Endodermal cell (in vitro differentiated cells): ENCODE results near the gene ARHGEF3. TPM values are rescaled to one million over a fixed set of nuclear protein-coding genes. Genes with fewer than 3 reads are reported as not detected.
A peak's percentile ranks its signal among the peaks of the same experiment; 100 is the strongest.

Experiments used
- DNase-seq: peaks from one replicate; pipeline ENCODE4 v3.0.0-alpha.2; 2017
- H3K27ac ChIP-seq: 2 replicates; pipeline ENCODE4 v1.5.1; 2013; ENCODE audit warnings: mild to moderate bottlenecking, low read depth, low read length, moderate library complexity
- H3K27me3 ChIP-seq: 2 replicates; pipeline ENCODE4 v1.6.1; 2013; ENCODE audit warnings: mild to moderate bottlenecking, low read length, moderate library complexity; ENCODE audit not compliant: insufficient read depth, control insufficient read depth, poor library complexity, severe bottlenecking
- H3K36me3 ChIP-seq: 2 replicates; pipeline ENCODE4 v1.7.0; 2013; ENCODE audit warnings: mild to moderate bottlenecking, low read length, moderate library complexity; ENCODE audit not compliant: control insufficient read depth, insufficient read depth
- H3K4me1 ChIP-seq: one replicate; pipeline ENCODE4 v1.7.0; 2013; ENCODE audit warnings: low read length; ENCODE audit not compliant: control insufficient read depth, insufficient read depth
- H3K4me3 ChIP-seq: 2 replicates; pipeline ENCODE4 v1.5.1; 2013; ENCODE audit warnings: mild to moderate bottlenecking, low read length, moderate library complexity
- H3K9ac ChIP-seq: 2 replicates; pipeline ENCODE4 v1.6.1; 2013; ENCODE audit warnings: mild to moderate bottlenecking, low read length, moderate library complexity; ENCODE audit not compliant: poor library complexity, severe bottlenecking; ENCODE audit errors: extremely low read depth
- H3K9me3 ChIP-seq: 2 replicates; pipeline ENCODE4 v1.6.1; 2013; ENCODE audit warnings: mild to moderate bottlenecking, low read length, moderate library complexity; ENCODE audit not compliant: control insufficient read depth
- H3K27ac Mint-ChIP-seq: 2 replicates; pipeline ENCODE4 v1.8.0; 2020; ENCODE audit warnings: mixed read lengths
- H3K27me3 Mint-ChIP-seq: 2 replicates; pipeline ENCODE4 v1.8.0; 2021; ENCODE audit warnings: mild to moderate bottlenecking, mixed read lengths; ENCODE audit not compliant: insufficient read depth
- H3K36me3 Mint-ChIP-seq: 2 replicates; pipeline ENCODE4 v1.8.0; 2020; ENCODE audit warnings: low read depth, mixed read lengths
- H3K4me1 Mint-ChIP-seq: 2 replicates; pipeline ENCODE4 v1.8.0; 2020; ENCODE audit warnings: mixed read lengths
- H3K4me3 Mint-ChIP-seq: 2 replicates; pipeline ENCODE4 v1.8.0; 2020; ENCODE audit warnings: mild to moderate bottlenecking, moderate library complexity, mixed read lengths
- H3K9me3 Mint-ChIP-seq: 2 replicates; pipeline ENCODE4 v1.8.0; 2020; ENCODE audit warnings: mild to moderate bottlenecking, mixed read lengths
- WGBS, 2 experiments: methylation state at CpG; one replicate each; pipeline versions ENCODE4 v1.1.5 to v1.1.7; 2013; ENCODE audit warnings: missing lambda C conversion rate in 2 of 2, mixed read lengths in 1 of 2; ENCODE audit not compliant: insufficient coverage in 1 of 2, insufficient read length in 1 of 2; 5-methylcytosine and 5-hydroxymethylcytosine counted together
- total RNA-seq, 2 donors: library from RNA; stranded (reverse); fragmentation: NEBNext Ultra II Directional in 1 of 2; extraction: Animal tissue kit (Norgen Biotek cat#: 25700) in 1 of 2; gene quantifications; 2 replicates in 1 of 2; 3 replicates in 1 of 2; pipeline ENCODE4 v1.2.1, GENCODE V29; 2021
- TF ChIP-seq, protein P1 (sequence below): fragments of 200-600 bp; sonication (generic); conservative IDR thresholded peaks from 2 replicates; pipeline ENCODE4 v1.5.0; 2021; ENCODE audit warnings: antibody characterized with exemption, mild to moderate bottlenecking

The ARHGEF3 gene
- total RNA-seq, 2 donors from 2014 or later, result 12.7 to 14.1 TPM

DNA sequence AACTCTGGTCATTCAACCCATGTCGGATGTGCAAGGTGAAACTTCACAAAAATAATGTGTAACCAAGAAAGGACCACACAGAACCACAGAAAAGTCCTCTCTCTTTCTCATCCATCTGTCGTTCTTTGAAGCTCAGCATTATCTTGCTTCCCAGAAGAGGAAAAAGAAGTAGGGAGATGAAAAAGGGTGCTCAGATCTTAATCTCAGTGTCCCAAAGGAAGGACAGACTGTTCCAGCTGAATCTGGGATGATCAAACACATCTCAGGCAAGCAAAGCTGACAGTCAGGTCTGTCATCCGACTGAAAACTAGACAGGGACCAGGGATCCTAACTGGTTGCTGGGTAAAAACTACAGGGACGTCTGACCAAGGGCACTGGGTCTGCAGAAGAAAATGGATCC is 16.2 kb downstream of the ARHGEF3 start:
- no peaks in the 10 kb centered on the region for H3K9me3 Mint-ChIP-seq
- Histone ChIP-seq H3K9ac (no peak overlapping the region), H3K36me3 (no peaks in the 10 kb centered on the region), H3K4me3 (no peak overlapping the region), H3K27me3 (no peaks in the 10 kb centered on the region), H3K27ac (no peak overlapping the region), H3K4me1 (peaks cover 40% of the 10 kb centered on the region), H3K9me3 (no peaks in the 10 kb centered on the region)
- peaks cover 58% of the 10 kb centered on the region for H3K4me1 Mint-ChIP-seq
- TF ChIP-seq, protein P1, sequence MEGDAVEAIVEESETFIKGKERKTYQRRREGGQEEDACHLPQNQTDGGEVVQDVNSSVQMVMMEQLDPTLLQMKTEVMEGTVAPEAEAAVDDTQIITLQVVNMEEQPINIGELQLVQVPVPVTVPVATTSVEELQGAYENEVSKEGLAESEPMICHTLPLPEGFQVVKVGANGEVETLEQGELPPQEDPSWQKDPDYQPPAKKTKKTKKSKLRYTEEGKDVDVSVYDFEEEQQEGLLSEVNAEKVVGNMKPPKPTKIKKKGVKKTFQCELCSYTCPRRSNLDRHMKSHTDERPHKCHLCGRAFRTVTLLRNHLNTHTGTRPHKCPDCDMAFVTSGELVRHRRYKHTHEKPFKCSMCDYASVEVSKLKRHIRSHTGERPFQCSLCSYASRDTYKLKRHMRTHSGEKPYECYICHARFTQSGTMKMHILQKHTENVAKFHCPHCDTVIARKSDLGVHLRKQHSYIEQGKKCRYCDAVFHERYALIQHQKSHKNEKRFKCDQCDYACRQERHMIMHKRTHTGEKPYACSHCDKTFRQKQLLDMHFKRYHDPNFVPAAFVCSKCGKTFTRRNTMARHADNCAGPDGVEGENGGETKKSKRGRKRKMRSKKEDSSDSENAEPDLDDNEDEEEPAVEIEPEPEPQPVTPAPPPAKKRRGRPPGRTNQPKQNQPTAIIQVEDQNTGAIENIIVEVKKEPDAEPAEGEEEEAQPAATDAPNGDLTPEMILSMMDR, result no peak
- WGBS, 2 experiments, result 92 to 100% methylated on average over 2 to 4 of the region's 4 CpGs
- H3K4me3 Mint-ChIP-seq, result no peak overlapping the region
- no peak overlapping the region for H3K27ac Mint-ChIP-seq
- no peaks in the 10 kb centered on the region for H3K36me3 Mint-ChIP-seq
- no peaks in the 10 kb centered on the region for H3K27me3 Mint-ChIP-seq
- DNase-seq, result no peak

DNA sequence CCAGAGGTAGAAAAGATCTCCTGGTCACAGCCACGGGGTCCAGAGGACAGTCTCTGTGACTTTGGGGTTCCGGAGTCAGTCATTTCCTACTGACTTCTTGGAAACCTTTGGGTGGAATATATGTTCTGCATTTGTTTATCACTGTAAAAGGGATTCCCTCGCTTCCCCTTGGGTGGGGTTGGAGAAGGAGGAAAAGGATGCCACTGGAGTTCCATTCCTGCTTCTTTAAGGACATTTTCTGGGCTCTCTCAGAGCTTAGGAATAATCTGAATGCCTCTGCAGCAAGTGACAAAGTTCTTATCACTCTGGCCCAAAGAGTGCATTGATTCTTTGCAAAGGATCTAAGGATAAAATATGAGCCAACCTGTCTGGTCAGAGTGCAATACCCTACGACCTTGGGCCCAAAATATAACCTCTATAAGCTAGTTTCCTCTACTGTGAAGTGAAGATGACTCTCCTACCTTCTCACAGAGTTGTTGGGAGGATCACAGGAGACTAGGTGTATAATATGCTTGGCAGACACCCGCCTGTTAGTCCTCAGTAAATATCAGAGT is 17.2 kb downstream of the ARHGEF3 start:
- H3K27me3 Mint-ChIP-seq, result no peaks in the 10 kb centered on the region
- Histone ChIP-seq H3K4me3 (no peak overlapping the region), H3K9me3 (no peaks in the 10 kb centered on the region), H3K36me3 (no peaks in the 10 kb centered on the region), H3K27ac (no peak overlapping the region), H3K27me3 (no peaks in the 10 kb centered on the region), H3K4me1 (peaks cover 43% of the 10 kb centered on the region), H3K9ac (no peak overlapping the region)
- peaks cover 57% of the 10 kb centered on the region for H3K4me1 Mint-ChIP-seq
- H3K36me3 Mint-ChIP-seq, result no peaks in the 10 kb centered on the region
- DNase-seq, result no peak
- TF ChIP-seq, protein P1, result no peak
- H3K27ac Mint-ChIP-seq, result no peak overlapping the region
- H3K4me3 Mint-ChIP-seq, result no peak overlapping the region
- H3K9me3 Mint-ChIP-seq, result no peaks in the 10 kb centered on the region
- WGBS, 2 experiments, result 92% methylated on average over 5 of the region's 5 CpGs; no CpG with 5 or more reads in 1 of the 2 experiments

DNA sequence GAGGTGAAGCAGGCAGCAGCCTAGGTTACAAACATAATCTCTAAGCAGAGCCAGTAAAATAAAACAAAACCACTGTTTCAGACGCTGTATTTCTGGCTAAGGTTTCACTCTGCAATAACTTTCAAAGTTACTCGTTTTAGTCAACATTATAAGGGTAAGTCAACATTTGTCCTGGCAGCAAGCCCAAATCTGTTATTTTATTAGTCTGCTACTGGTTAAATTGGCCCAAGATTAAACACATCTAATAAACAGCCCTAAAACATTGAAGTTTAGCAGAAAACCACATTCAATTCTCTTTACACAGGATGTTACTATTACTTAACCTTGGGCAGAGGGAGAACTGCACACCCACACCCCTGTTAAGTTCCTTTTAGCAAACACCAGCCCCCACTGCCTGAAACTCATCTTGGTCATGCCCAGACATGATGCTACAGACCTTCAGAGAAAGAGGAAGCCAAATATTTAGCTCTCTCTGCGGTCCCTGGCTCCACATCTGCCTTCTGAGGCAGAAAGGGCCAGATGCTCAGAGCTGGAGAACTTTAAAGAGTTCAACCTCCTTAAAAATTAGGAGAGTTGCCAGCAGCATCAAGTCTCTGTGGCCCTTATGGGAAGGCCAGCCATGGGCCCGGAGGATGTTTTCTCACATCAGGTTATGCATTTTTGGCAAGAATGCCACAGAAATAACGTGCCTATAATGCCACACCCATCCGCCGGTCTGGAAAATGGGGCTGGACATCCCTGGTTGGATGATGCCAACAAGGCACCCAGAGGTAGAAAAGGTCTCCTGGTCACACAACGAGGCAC is 17.9 kb downstream of the ARHGEF3 start:
- TF ChIP-seq, protein P1, result no peak
- Histone ChIP-seq H3K9ac (no peak overlapping the region), H3K27ac (no peak overlapping the region), H3K4me1 (peaks cover 41% of the 10 kb centered on the region), H3K27me3 (no peaks in the 10 kb centered on the region), H3K9me3 (no peaks in the 10 kb centered on the region), H3K36me3 (no peaks in the 10 kb centered on the region), H3K4me3 (peak overlapping the region; percentile 16)
- Mint-ChIP-seq H3K4me3 (no peak overlapping the region), H3K9me3 (no peaks in the 10 kb centered on the region), H3K27ac (peak overlapping the region; percentile 91), H3K27me3 (no peaks in the 10 kb centered on the region), H3K4me1 (peaks cover 53% of the 10 kb centered on the region), H3K36me3 (no peaks in the 10 kb centered on the region)
- no peak for DNase-seq
- WGBS, 2 experiments, result 91 to 93% methylated on average over 6 to 8 of the region's 8 CpGs
